CD4-positive, alpha-beta T cell (primary cell): ENCODE measurements around the gene PRKCQ. TPM values are rescaled to one million over a fixed set of nuclear protein-coding genes. Genes with fewer than 3 reads are reported as not detected.

Source experiments
- ATAC-seq: fragments of 200-7000 bp; cut with Tn5 transposase; one replicate; pipeline ENCODE4 v1.10.0; 2022; ENCODE audit warnings: mild to moderate bottlenecking; ENCODE audit not compliant: poor library complexity
- CTCF ChIA-PET: fragments of 350-600 bp; sonication (Branson Sonifier 250); formaldehyde crosslinking; loops from one replicate; lab custom pipeline; 2021; ENCODE audit warnings: antibody characterized with exemption, inconsistent platforms; lab: Charles Lee
- POLR2A ChIA-PET: fragments of 350-600 bp; sonication (Branson Sonifier 250); formaldehyde crosslinking; loops from one replicate; lab custom pipeline; 2021; ENCODE audit warnings: antibody characterized with exemption, inconsistent platforms; lab: Charles Lee
- DNase-seq, 14 experiments: peaks; one replicate each; pipeline ENCODE4 v3.0.0-alpha.2; 2013 to 2020; ENCODE audit warnings: mixed read lengths in 2 of 14
- H3K27ac ChIP-seq, 2 donors: one replicate each; pipeline versions ENCODE4 v1.5.1 to v1.7.0; 2013; ENCODE audit warnings: low read length in 2 of 2, low read depth in 1 of 2, mild to moderate bottlenecking in 1 of 2
- H3K27me3 ChIP-seq, 2 experiments: 1 replicate in 1 of 2; 2 replicates in 1 of 2; pipeline versions ENCODE4 v1.6.1 to v1.7.0; 2013; ENCODE audit warnings: low read length in 2 of 2, control low read depth in 1 of 2, mild to moderate bottlenecking in 1 of 2, moderate library complexity in 1 of 2; ENCODE audit not compliant: insufficient read depth in 2 of 2, control insufficient read depth in 1 of 2
- H3K36me3 ChIP-seq: one replicate; pipeline ENCODE4 v1.6.1; 2013; ENCODE audit warnings: low read length, control low read depth; ENCODE audit not compliant: insufficient read depth
- H3K4me1 ChIP-seq: one replicate; pipeline ENCODE4 v1.6.1; 2013; ENCODE audit warnings: low read length, control low read depth; ENCODE audit not compliant: insufficient read depth
- H3K4me3 ChIP-seq: one replicate; pipeline ENCODE4 v1.5.1; 2013; ENCODE audit warnings: mild to moderate bottlenecking, low read length, moderate library complexity
- H3K9me3 ChIP-seq, 2 experiments: 1 replicate in 1 of 2; 2 replicates in 1 of 2; pipeline versions ENCODE4 v1.6.1 to v1.7.0; 2013; ENCODE audit warnings: low read length in 2 of 2, mild to moderate bottlenecking in 2 of 2, control low read depth in 1 of 2, moderate library complexity in 1 of 2; ENCODE audit not compliant: control insufficient read depth in 1 of 2, insufficient read depth in 1 of 2
- H3K27ac Mint-ChIP-seq: one replicate; pipeline ENCODE4 v1.8.0; 2020; ENCODE audit warnings: mixed read lengths
- H3K27me3 Mint-ChIP-seq: one replicate; pipeline ENCODE4 v1.8.0; 2021; ENCODE audit warnings: mixed read lengths
- H3K36me3 Mint-ChIP-seq: one replicate; pipeline ENCODE4 v1.8.0; 2021; ENCODE audit warnings: low read depth, mixed read lengths
- H3K4me1 Mint-ChIP-seq: one replicate; pipeline ENCODE4 v1.8.0; 2021; ENCODE audit warnings: low read depth, mixed read lengths
- H3K4me3 Mint-ChIP-seq: one replicate; pipeline ENCODE4 v1.8.0; 2020; ENCODE audit warnings: mild to moderate bottlenecking, mixed read lengths
- H3K9me3 Mint-ChIP-seq: one replicate; pipeline ENCODE4 v1.8.0; 2020; ENCODE audit warnings: mixed read lengths
- intact Hi-C, 2 experiments: fragments of 100-400 bp; cut with DNase I in 1 of 2; cut with micrococcal nuclease in 1 of 2; formaldehyde crosslinking; loops; one replicate each; pipeline versions ENCODE4 v1.15.1 to v1.9.0; 2023 to 2025; cut with DNase I, micrococcal nuclease
- total RNA-seq, 174 experiments: library from RNA in 2 of 174; stranded (reverse) in 2 of 174; gene quantifications; one replicate each; pipeline ENCODE4 v1.2.3 and lab custom pipeline; 2021 to 2026
- TF ChIP-seq, protein P1 (sequence below): fragments of 200-600 bp; IDR thresholded peaks from one replicate; pipeline ENCODE4 v1.8.0; 2022; ENCODE audit warnings: antibody characterized with exemption, mild to moderate bottlenecking

The PRKCQ gene
- total RNA-seq, 2 experiments from 2014 or later = 43.4 to 43.9 TPM

DNA sequence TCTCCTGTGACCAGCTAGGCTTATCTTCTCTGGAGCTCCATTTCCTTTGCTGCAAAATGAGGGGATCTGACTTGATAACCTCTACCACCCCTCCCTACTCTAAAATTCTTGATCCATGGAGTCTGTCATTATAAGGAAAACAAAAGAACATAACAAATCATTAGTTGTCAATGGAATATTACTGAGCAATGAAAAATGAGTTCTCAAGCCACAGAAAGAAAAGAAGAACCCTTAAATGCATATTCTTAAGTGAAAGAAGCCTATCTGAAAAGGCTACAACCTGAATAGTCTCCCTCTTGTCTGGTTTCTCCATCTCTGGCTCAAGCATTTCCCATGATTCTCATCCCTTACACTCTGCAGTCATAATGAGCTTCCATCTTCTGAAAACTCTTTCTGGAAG, 110.4 kb downstream of the PRKCQ start:
- intact Hi-C loops = loop anchor here in 1 of 2 experiments (5.0 kb wide), 1 partner anchor 198 kb away; no protein-coding TSS in a partner anchor
- POLR2A ChIA-PET = no interaction called here

DNA sequence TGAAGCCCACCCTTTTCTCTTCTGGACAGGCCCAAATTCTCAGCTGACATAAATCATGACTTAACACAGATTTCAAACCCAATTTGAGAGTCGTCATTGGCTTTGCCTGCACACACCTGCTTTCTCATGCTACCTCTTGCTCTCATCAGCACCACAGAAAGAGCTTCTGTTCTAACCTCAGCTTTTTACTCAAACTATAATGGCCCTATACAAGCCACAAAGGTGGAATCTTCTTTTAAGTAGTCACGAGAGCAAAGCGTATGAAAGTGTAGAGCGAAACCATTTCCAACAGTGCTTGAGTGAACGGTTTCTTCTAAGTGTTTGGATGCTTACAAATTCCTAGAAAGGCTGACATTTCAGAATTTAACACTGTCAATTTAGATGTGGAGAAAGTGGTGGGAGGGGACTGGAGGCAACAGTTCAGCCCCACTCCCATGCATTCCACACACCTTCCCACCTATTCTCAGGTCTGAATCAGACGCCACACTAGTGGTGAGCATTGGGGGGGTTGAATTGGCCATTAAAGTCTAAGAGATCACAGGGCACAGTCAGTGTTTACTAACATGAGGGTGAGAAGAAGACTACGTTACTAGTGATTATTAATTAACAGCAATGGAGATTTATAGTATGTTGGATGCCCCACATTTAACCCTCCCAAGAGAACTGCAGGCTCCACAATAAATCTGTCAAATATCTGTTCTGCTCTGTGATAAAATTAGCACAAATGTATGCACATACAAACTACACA, 114.0 kb downstream of the PRKCQ start:
- H3K4me3 ChIP-seq = no peak overlapping the region
- Mint-ChIP-seq H3K4me1 (peaks cover 32% of the 10 kb centered on the region), H3K27me3 (no peaks in the 10 kb centered on the region), H3K27ac (no peak overlapping the region), H3K9me3 (no peaks in the 10 kb centered on the region), H3K4me3 (no peak overlapping the region), H3K36me3 (peaks cover 97% of the 10 kb centered on the region)
- TF ChIP-seq, protein P1, sequence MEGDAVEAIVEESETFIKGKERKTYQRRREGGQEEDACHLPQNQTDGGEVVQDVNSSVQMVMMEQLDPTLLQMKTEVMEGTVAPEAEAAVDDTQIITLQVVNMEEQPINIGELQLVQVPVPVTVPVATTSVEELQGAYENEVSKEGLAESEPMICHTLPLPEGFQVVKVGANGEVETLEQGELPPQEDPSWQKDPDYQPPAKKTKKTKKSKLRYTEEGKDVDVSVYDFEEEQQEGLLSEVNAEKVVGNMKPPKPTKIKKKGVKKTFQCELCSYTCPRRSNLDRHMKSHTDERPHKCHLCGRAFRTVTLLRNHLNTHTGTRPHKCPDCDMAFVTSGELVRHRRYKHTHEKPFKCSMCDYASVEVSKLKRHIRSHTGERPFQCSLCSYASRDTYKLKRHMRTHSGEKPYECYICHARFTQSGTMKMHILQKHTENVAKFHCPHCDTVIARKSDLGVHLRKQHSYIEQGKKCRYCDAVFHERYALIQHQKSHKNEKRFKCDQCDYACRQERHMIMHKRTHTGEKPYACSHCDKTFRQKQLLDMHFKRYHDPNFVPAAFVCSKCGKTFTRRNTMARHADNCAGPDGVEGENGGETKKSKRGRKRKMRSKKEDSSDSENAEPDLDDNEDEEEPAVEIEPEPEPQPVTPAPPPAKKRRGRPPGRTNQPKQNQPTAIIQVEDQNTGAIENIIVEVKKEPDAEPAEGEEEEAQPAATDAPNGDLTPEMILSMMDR = no peak
- ChIA-PET POLR2A (no interaction called here), CTCF (no interaction called here)
- no peak for DNase-seq
- H3K4me1 ChIP-seq = no peaks in the 10 kb centered on the region
- H3K27ac ChIP-seq = no peak overlapping the region
- no peaks in the 10 kb centered on the region for H3K9me3 ChIP-seq
- intact Hi-C loops = loop anchor here in 1 of 2 experiments (5.0 kb wide), 1 partner anchor 201 kb away; no protein-coding TSS in a partner anchor
- no peak for ATAC-seq
- H3K36me3 ChIP-seq = peaks cover 85% of the 10 kb centered on the region
- H3K27me3 ChIP-seq = no peaks in the 10 kb centered on the region

More for the DNA sequence above, 110.4 kb downstream of the PRKCQ start:
- TF ChIP-seq, protein P1 = no peak
- H3K27me3 Mint-ChIP-seq = no peaks in the 10 kb centered on the region
- H3K36me3 Mint-ChIP-seq = peaks cover 95% of the 10 kb centered on the region
- H3K4me1 ChIP-seq = peaks cover 17% of the 10 kb centered on the region
- no peaks in the 10 kb centered on the region for H3K9me3 Mint-ChIP-seq
- peaks cover 54% of the 10 kb centered on the region for H3K4me1 Mint-ChIP-seq
- no peaks in the 10 kb centered on the region for H3K9me3 ChIP-seq
- H3K27me3 ChIP-seq = no peaks in the 10 kb centered on the region
- no peak overlapping the region for H3K4me3 Mint-ChIP-seq
- CTCF ChIA-PET = interaction anchor here (1.3 kb wide), 1 partner anchor 131 kb away, joined by 5 read pairs; no protein-coding TSS in a partner anchor
- DNase-seq = no peak
- no peak for ATAC-seq
- no peak overlapping the region for H3K4me3 ChIP-seq
- H3K27ac Mint-ChIP-seq = peak overlapping the region; percentile 61
- no peak overlapping the region for H3K27ac ChIP-seq
- peaks cover 68% of the 10 kb centered on the region for H3K36me3 ChIP-seq

DNA sequence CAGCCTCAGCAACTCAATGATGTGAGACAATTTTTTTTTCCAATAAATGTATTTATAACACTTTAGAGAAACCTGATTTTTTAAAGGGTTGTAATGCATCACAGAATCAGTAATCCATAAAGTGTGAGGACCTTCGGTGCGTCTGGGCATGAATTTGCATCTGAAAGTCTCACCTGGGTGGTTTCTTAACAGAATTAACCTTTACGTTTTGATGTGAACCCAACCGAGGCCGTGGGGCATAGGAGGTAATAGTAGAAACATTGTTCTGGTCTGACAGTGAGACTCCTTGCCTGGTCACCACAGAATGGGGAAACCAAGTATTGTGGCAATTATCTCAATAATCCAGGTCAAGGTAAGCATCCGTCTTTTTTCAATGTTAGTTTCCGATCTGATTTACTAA, 114.6 kb downstream of the PRKCQ start:
- H3K36me3 Mint-ChIP-seq = peaks cover 97% of the 10 kb centered on the region
- H3K36me3 ChIP-seq = peaks cover 88% of the 10 kb centered on the region
- CTCF ChIA-PET = interaction anchor here (1.3 kb wide), 1 partner anchor 78 kb away, joined by 3 read pairs; no protein-coding TSS in a partner anchor

More for the DNA sequence above, 114.6 kb downstream of the PRKCQ start:
- H3K4me3 Mint-ChIP-seq = no peak overlapping the region
- H3K27me3 ChIP-seq = no peaks in the 10 kb centered on the region
- peaks cover 33% of the 10 kb centered on the region for H3K4me1 Mint-ChIP-seq
- H3K4me3 ChIP-seq = no peak overlapping the region
- no peak for DNase-seq
- no peaks in the 10 kb centered on the region for H3K9me3 Mint-ChIP-seq
- no peaks in the 10 kb centered on the region for H3K27me3 Mint-ChIP-seq
- no peaks in the 10 kb centered on the region for H3K4me1 ChIP-seq
- no peak overlapping the region for H3K27ac ChIP-seq
- TF ChIP-seq, protein P1 = no peak
- H3K9me3 ChIP-seq = no peaks in the 10 kb centered on the region
- POLR2A ChIA-PET = no interaction called here
- peak overlapping the region; percentile 24 for H3K27ac Mint-ChIP-seq
- intact Hi-C loops = loop anchor here in 1 of 2 experiments (5.0 kb wide), 1 partner anchor 202 kb away; no protein-coding TSS in a partner anchor
- ATAC-seq = no peak
